ENCODE measurements around the gene UGT1A6. TPM values are rescaled to one million over a fixed set of nuclear protein-coding genes. Genes with fewer than 3 reads are reported as not detected.

UGT1A6 gene
- total RNA-seq, 6 experiments from 2014 or later: 79.4 to 315 (median 139) TPM

GRCh38 chr2:233761040-233761769 lies 68.5 kb downstream of the UGT1A6 start:
- 25% methylated on average over 4 of the region's 4 CpGs for WGBS (ENCODE audit: insufficient coverage, low coverage, low lambda C conversion rate, missing lambda C conversion rate)
- Histone ChIP-seq H3K4me1 (peaks cover 0 to 36% (median 17%) of the 10 kb centered on the region in 4 donors), H3K36me3 (no peaks in the 10 kb centered on the region), H3K27me3 (no peaks in the 10 kb centered on the region), H3K27ac (peak overlapping the region; percentile 80 to 92 (median 91)), H3K4me3 (peak overlapping the region; percentile 29 to 69 (median 69)), H3K9me3 (no peaks in the 10 kb centered on the region)
- intact Hi-C loops (cut with DNase I): loop anchor here in 1 of 2 donors (5.0 kb wide), 1 partner anchor 44 kb away; the partner anchor contains the start of gene UGT1A4
- peak; percentile 8 to 58 (median 48) for ATAC-seq
- TF ChIP-seq POLR2A (IDR thresholded peaks at IDR 0.05) (peak; percentile 90), CTCF (IDR thresholded peaks at IDR 0.05) (no peak)
- DNase-seq: peak in 1 of 3 donors; percentile 72

GRCh38 chr2:233764264-233764663 lies 71.6 kb downstream of the UGT1A6 start:
- peaks cover 0 to 14% (median 6%) of the 10 kb centered on the region in 4 donors for H3K4me1 ChIP-seq
- WGBS (ENCODE audit: insufficient coverage, low coverage, low lambda C conversion rate, missing lambda C conversion rate): 13% methylated on average over 6 of the region's 7 CpGs
- TF ChIP-seq CTCF (IDR thresholded peaks at IDR 0.05) (no peak), POLR2A (IDR thresholded peaks at IDR 0.05) (peak; percentile 40)
- DNase-seq: peak; percentile 63 to 84 (median 73)
- H3K9me3 ChIP-seq: no peaks in the 10 kb centered on the region
- peak; percentile 47 to 82 (median 72) for ATAC-seq
- H3K27me3 ChIP-seq: no peaks in the 10 kb centered on the region
- intact Hi-C loops (cut with DNase I): loop anchor here in 1 of 2 donors (5.0 kb wide), 1 partner anchor 47 kb away; the partner anchor contains the start of gene UGT1A4
- H3K27ac ChIP-seq: peak overlapping the region; percentile 55 to 92 (median 91)
- H3K4me3 ChIP-seq: peak overlapping the region in 2 of 3 donors; percentile 69
- peaks cover 0 to 29% (median 8%) of the 10 kb centered on the region in 4 donors for H3K36me3 ChIP-seq

GRCh38 chr2:233764761-233765160 lies 72.1 kb downstream of the UGT1A6 start:
- peak overlapping the region in 2 of 3 donors; percentile 29 to 69 for H3K4me3 ChIP-seq
- intact Hi-C loops (cut with DNase I): loop anchor here in 1 of 2 donors (5.0 kb wide), 1 partner anchor 47 kb away; the partner anchor contains the start of gene UGT1A4
- ATAC-seq: peak in 3 of 4 donors; percentile 0 to 1 (median 1)
- peak in 1 of 3 donors; percentile 70 for DNase-seq
- H3K27me3 ChIP-seq: no peaks in the 10 kb centered on the region
- no peak for TF ChIP-seq POLR2A (IDR thresholded peaks at IDR 0.05)
- no peak for TF ChIP-seq CTCF (IDR thresholded peaks at IDR 0.05)
- H3K4me1 ChIP-seq: peaks cover 0 to 10% (median 5%) of the 10 kb centered on the region in 4 donors
- peaks cover 0 to 34% (median 10%) of the 10 kb centered on the region in 4 donors for H3K36me3 ChIP-seq
- no peaks in the 10 kb centered on the region for H3K9me3 ChIP-seq
- peak overlapping the region; percentile 55 to 92 (median 56) for H3K27ac ChIP-seq
- 27% methylated on average over 2 of the region's 3 CpGs for WGBS (ENCODE audit: insufficient coverage, low coverage, low lambda C conversion rate, missing lambda C conversion rate)

- WGBS (ENCODE audit: insufficient coverage, low coverage, low lambda C conversion rate, missing lambda C conversion rate): 70% methylated on average over 4 of the region's 4 CpGs
- Histone ChIP-seq H3K36me3 (peaks cover 0 to 50% (median 17%) of the 10 kb centered on the region in 4 donors), H3K27me3 (no peaks in the 10 kb centered on the region), H3K4me1 (peaks cover 0 to 10% (median 4%) of the 10 kb centered on the region in 4 donors), H3K4me3 (no peak overlapping the region), H3K9me3 (no peaks in the 10 kb centered on the region), H3K27ac (peak overlapping the region in 1 of 3 donors; percentile 92)
- intact Hi-C loops (cut with DNase I): no loop called here
- ATAC-seq (peak in 1 of 4 donors; percentile 1), DNase-seq (peak in 1 of 3 donors; percentile 73)
- TF ChIP-seq CTCF (IDR thresholded peaks at IDR 0.05) (no peak), POLR2A (IDR thresholded peaks at IDR 0.05) (no peak)
These were observed 73.7 kb downstream of the UGT1A6 start for GRCh38 chr2:233766416-233766815.

Measured in right lobe of liver (tissue), 6 donors.